ENCODE data around the gene ZNF485. TPM values are rescaled to one million over a fixed set of nuclear protein-coding genes. Genes with fewer than 3 reads are reported as not detected.

Gene ZNF485
- total and polyA plus RNA-seq, 2 donors (not counting 1 experiment from before 2014, with no cell fraction given) = 4.8 to 8.4 TPM

DNA sequence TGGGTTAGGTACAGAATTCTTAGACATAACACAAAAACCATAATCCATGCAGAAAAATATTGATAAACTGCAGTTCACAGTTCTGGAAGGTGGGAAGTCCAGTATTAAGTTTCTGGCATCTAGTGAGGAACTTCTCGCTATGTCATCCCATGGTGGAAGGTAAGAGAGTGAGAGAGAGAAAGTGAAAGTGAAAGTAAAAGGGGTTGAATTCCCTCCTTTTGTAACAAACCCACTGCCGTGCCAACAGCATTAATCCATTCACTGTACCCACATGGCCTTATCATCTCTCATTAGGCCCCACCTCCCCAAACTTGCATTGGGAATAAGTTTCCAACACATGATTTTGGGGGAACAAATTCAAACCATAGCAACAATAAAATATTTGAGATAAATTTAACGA is 17.1 kb downstream of the ZNF485 start:
- H3K9me3 ChIP-seq (ENCODE audit: control extremely low read depth in 1 of 3, control insufficient read depth in 2 of 3, insufficient read depth in 1 of 3, low read length in 2 of 3) = peaks cover 7 to 11% (median 8%) of the 10 kb centered on the region in 3 donors
- no peak overlapping the region for H3K4me3 Mint-ChIP-seq
- no peak for ATAC-seq (ENCODE audit: low read depth)
- H3K9ac ChIP-seq (ENCODE audit: low read length) = no peak overlapping the region
- H2AFZ ChIP-seq (ENCODE audit: insufficient read depth, low read depth, low read length, poor library complexity, severe bottlenecking) = no peak overlapping the region
- DNase-seq = no peak
- peaks cover 3% of the 10 kb centered on the region for H3K4me1 Mint-ChIP-seq
- TF ChIP-seq EZH2 (IDR thresholded peaks at IDR 0.05; ENCODE audit: borderline replicate concordance, insufficient read depth, low read depth, low read length, poor library complexity, severe bottlenecking) = no peak
- TF ChIP-seq CTCF (IDR thresholded peaks at IDR 0.05) = no peak
- H3K4me1 ChIP-seq (ENCODE audit: control insufficient read depth in 2 of 2, insufficient read depth in 2 of 2, low read length in 2 of 2) = no peaks in the 10 kb centered on the region
- peak overlapping the region; percentile 16 for H3K4me2 ChIP-seq (replicated peaks; ENCODE audit: low read depth, low read length, poor library complexity, severe bottlenecking)
- WGBS (ENCODE audit: insufficient coverage) = no CpG with 5 or more reads among the region's 3 CpGs
- no peak overlapping the region for H3K27ac ChIP-seq (ENCODE audit: low read length in 2 of 2)
- ChIA-PET CTCF (no interaction called here), POLR2A (interaction anchor here (0.6 kb wide), 1 partner anchor 219 kb away, joined by 7 read pairs; no protein-coding TSS in a partner anchor)
- peaks cover 11% of the 10 kb centered on the region for H3K9me3 Mint-ChIP-seq (ENCODE audit: insufficient read depth)
- H3K27ac Mint-ChIP-seq = no peak overlapping the region
- peak overlapping the region in 1 of 5 experiments; percentile 3 for H3K4me3 ChIP-seq (ENCODE audit: control extremely low read depth in 1 of 5, extremely low read depth in 1 of 5, insufficient read depth in 1 of 5, low read depth in 2 of 5, low read length in 4 of 5)
- no peaks in the 10 kb centered on the region for H3K27me3 Mint-ChIP-seq
- H3K36me3 ChIP-seq (replicated peaks in 1 of 2; ENCODE audit: control extremely low read depth in 1 of 2, control insufficient read depth in 1 of 2, extremely low read depth in 1 of 2, insufficient read depth in 2 of 2, low read length in 1 of 2) = no peaks in the 10 kb centered on the region
- H3K27me3 ChIP-seq (replicated peaks in 1 of 4; ENCODE audit: control extremely low read depth in 1 of 4, control insufficient read depth in 3 of 4, insufficient read depth in 4 of 4, low read length in 3 of 4) = no peaks in the 10 kb centered on the region
- H3K79me2 ChIP-seq (ENCODE audit: control insufficient read depth, insufficient read depth, low read length) = no peaks in the 10 kb centered on the region
- no peaks in the 10 kb centered on the region for H4K20me1 ChIP-seq (ENCODE audit: control insufficient read depth, insufficient read depth, low read length, poor library complexity, severe bottlenecking)
- intact Hi-C loops (cut with micrococcal nuclease) = no loop called here

DNA sequence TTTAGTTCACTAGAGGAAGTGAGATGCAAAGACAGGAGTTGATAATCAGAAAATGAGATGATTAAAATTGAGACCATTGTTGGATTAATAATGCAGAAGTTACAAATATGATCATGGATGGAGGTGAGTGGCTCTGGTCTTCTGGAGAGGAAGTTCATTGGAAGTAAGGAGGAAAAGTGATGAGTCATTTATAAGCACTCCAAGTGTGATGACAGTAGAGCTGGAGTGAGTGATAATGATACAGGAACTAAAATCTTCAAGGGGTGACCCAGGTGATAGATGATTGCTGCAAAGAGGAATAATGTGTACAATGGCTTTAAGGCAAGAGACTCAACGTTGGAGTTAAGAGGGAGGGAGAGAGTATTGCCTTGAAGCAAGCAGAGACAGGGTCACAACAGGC is 21.7 kb downstream of the ZNF485 start:
- DNase-seq (no peak), ATAC-seq (ENCODE audit: low read depth) (no peak)
- ChIA-PET CTCF (no interaction called here), POLR2A (no interaction called here)
- no peak for TF ChIP-seq EZH2 (IDR thresholded peaks at IDR 0.05; ENCODE audit: borderline replicate concordance, insufficient read depth, low read depth, low read length, poor library complexity, severe bottlenecking)
- no peak for TF ChIP-seq CTCF (IDR thresholded peaks at IDR 0.05)
- no peak overlapping the region for H2AFZ ChIP-seq (ENCODE audit: insufficient read depth, low read depth, low read length, poor library complexity, severe bottlenecking)
- H3K9ac ChIP-seq (ENCODE audit: low read length) = no peak overlapping the region
- H3K27ac Mint-ChIP-seq = no peak overlapping the region
- H3K4me1 Mint-ChIP-seq = peaks cover 3% of the 10 kb centered on the region
- intact Hi-C loops (cut with micrococcal nuclease) = no loop called here
- no peaks in the 10 kb centered on the region for H3K36me3 ChIP-seq (replicated peaks in 1 of 2; ENCODE audit: control extremely low read depth in 1 of 2, control insufficient read depth in 1 of 2, extremely low read depth in 1 of 2, insufficient read depth in 2 of 2, low read length in 1 of 2)
- no peaks in the 10 kb centered on the region for H3K27me3 ChIP-seq (replicated peaks in 1 of 4; ENCODE audit: control extremely low read depth in 1 of 4, control insufficient read depth in 3 of 4, insufficient read depth in 4 of 4, low read length in 3 of 4)
- H3K9me3 ChIP-seq (ENCODE audit: control extremely low read depth in 1 of 3, control insufficient read depth in 2 of 3, insufficient read depth in 1 of 3, low read length in 2 of 3) = no peaks in the 10 kb centered on the region
- no peaks in the 10 kb centered on the region for H3K27me3 Mint-ChIP-seq
- H3K4me1 ChIP-seq (ENCODE audit: control insufficient read depth in 2 of 2, insufficient read depth in 2 of 2, low read length in 2 of 2) = no peaks in the 10 kb centered on the region
- 50% methylated on average over 1 of the region's 1 CpG for WGBS (ENCODE audit: insufficient coverage)
- peaks cover 10% of the 10 kb centered on the region for H3K9me3 Mint-ChIP-seq (ENCODE audit: insufficient read depth)
- no peak overlapping the region for H3K4me3 Mint-ChIP-seq
- no peak overlapping the region for H3K27ac ChIP-seq (ENCODE audit: low read length in 2 of 2)
- H4K20me1 ChIP-seq (ENCODE audit: control insufficient read depth, insufficient read depth, low read length, poor library complexity, severe bottlenecking) = no peaks in the 10 kb centered on the region
- no peaks in the 10 kb centered on the region for H3K79me2 ChIP-seq (ENCODE audit: control insufficient read depth, insufficient read depth, low read length)
- no peak overlapping the region for H3K4me3 ChIP-seq (ENCODE audit: control extremely low read depth in 1 of 5, extremely low read depth in 1 of 5, insufficient read depth in 1 of 5, low read depth in 2 of 5, low read length in 4 of 5)
- H3K4me2 ChIP-seq (replicated peaks; ENCODE audit: low read depth, low read length, poor library complexity, severe bottlenecking) = no peak overlapping the region

All from B cell (primary cell).